GDM1 (cell line): ENCODE results near the gene KIF16B.
"Not testable (repeated sequence)": the region's sequence is repeated elsewhere in the genome, so short reads cannot be mapped to it uniquely, and the experiment has no call there.

Experiments used
- DNase-seq: peaks from one replicate; lab custom pipeline; 2025; lab: John Stamatoyannopoulos, UW

KIF16B gene

DNA sequence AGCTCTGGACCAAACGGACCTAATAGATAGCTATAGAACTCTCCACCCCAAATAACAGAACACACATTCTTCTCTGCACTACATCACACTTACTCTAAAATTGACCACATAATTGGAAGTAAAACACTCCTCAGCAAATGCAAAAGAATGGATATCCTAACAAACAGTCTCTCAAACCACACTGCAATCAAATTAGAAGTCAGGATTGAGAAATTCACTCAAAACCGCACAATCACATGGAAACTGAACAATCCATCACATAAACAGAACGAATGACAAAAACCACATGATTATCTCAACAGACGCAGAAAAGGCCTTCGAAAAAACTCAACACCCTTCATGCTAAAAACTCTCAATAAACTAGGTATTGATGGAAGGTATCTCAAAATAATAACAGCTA, 50.6 kb downstream of the KIF16B start:
- DNase-seq: not testable (repeated sequence)

DNA sequence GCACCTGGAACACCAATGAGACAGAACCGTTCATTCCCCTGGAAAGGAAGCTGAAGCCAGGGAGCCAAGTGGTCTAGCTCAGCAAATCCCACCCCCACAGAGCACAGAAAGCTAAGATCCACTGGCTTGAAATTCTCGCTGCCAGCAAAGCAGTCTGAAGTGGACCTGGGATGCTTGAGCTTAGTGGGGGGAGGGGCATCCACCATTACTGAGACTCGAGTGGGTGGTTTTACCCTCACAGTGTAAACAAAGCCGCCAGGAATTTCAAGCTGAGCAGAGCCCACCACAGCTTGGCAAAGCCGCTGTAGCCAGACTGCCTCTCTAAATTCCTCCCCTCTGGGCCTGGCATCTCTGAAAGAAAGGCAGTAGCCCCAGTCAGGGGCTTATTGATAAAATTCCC, 53.1 kb downstream of the KIF16B start:
- no peak for DNase-seq

DNA sequence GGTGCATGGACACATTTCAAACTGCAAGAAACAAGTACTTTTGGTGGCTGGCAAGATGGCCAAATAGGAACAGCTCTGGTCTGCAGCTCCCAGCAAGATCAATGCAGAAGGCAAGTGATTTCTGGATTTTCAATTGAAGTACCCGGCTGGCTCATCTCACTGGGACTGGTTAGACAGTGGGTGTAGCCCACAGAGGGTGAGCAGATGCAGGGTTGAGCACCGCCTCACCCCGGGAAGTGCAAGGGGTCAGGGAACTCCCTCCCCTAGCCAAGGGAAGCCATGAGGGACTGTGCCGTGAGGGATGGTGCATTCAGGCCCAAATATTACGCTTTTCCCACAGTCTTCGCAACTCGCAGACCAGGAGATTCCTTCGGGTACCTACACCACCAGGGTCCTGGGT, 53.6 kb downstream of the KIF16B start:
- DNase-seq: not testable (repeated sequence)

DNA sequence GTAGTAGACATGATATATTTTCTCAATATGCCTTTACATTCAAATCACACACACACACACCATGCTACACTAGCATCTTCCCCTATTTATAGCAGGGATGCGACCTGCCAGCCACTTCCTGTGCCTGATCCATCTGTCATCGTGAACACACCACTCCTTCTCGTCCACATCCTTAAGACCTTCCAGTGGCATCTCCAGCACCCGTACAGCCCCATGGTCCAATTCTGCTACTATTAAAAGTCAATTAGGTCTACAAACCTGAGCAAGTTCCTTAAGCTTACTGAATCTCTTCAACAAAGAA, 54.5 kb downstream of the KIF16B start:
- no peak for DNase-seq

DNA sequence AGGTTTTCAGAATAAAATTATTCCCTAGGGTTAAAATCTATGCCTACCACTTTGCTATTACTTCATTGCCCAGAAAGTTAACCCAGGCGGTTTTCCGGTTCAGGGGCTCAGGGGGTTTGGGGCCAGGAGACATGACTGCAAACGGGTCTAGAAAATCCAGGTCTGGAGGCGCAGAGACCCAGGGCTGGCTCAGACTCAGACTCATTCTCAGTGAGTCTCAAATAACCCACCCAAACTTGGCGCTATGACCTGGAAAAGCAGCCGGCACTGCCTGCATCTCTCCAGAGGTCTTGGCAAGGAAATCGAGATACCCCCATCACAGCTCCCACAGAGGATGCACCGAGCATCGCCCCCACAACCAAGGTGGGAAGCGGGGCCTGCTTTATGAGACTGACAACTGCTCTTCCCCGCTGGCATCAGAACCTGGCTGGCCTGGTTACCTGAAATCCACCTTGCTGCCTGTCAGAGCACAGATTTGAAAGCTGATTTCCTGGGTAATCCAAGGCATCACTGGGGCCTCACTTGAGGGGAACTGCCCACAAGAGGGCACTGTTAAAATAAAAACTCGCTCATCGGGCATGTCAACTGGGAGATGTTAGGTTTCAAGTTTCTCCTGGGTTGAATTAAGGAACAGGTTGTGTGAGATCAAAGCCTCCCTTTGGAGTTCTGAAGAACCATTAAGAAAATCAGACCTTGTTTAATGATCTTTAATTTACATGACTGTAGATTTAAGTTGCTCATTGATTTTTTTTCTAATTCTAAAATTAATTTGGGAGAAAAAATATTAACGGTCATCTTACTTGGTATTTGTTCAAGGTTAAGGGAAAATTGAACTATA, 55.1 kb downstream of the KIF16B start:
- no peak for DNase-seq

DNA sequence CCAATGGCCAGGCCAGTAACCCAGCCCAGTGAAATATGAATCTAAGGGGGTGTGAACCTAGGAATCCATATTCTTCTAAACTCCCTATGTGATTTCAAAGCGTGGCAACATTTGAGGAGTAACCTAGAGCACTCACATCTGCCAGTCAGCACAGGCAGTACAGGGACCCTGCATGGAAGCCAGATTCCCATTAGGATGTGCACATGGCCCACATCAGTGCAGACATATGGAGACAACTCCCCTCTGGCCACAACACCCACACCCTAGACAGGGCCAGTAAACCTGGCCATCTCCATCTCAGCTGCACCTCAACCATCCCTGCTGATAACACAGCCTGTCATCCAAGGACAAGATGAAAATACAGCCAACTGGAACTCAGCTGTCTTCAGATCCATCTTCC, 56.5 kb downstream of the KIF16B start:
- DNase-seq: no peak

DNA sequence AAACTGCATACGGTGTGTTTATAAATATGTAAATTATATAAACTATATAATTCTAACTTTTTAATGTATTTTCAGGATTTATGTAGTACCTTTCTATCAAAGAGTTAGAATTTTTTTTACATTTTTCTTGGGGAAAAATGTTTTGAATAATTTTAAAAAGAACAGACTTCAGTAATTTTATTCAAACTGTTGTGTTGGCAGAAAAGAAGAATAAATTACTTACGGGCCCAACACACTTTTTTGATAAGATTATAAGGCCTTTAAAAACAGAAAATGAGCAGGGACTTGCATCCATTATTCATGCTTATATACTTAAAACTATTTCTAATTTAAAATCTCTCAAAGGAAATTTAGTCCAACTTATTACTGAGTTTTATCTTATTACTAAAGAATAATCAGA, 58.2 kb downstream of the KIF16B start:
- no peak for DNase-seq

DNA sequence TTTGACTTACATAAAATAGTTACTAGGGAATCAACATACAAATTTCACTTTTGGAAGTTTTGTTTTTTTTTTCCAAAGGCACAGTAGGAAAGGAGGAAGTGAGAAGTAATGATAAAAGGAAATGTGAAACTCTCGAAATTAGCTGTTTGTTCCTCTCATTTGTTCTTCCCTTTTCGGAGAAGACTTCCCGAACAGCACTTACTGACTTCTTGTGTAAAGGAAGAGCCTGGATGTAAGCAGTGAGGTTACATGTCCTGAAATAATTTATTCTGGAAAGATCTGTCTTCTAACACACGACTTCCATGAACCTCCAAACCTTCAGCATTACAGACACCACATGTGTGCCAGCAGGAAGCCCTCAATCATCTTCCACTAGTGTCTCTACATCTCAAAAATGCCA, 59.1 kb downstream of the KIF16B start:
- no peak for DNase-seq

DNA sequence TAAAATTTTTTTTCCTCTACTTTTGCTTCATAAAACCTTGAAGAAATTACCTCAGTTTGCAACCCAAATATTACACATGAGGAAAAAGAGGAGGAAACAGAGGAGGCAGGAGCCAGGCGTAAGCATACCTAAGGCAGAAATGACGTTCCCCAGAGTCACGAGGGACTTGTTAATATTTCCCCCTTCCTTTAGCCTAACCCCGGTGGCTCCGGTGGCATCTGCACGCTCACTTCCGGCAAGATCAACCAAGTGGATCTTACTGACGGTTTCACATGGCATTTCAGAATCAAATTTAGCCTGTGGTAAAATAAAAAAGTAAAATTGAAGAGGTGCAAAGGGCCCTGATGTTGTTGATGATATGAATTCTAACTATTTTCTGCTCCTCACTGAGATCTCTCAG, 67.4 kb downstream of the KIF16B start:
- DNase-seq: no peak

DNA sequence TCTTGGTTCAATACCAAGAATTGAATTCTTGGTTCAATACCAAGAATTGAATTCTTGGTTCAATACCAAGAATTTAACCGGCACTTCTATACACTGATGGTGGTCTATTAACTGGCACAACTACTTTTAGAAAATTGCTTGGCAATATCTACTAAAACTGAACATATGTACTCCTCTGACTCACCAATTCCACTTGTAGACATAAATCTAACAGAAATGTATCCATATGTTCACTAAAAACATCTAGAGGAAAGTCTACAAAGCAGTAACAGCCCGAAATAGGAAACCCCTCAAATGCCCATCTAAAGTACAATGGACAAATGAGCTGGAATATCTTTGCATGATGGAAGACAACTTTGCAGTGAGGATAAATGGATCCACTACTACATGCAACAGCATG, 71.9 kb downstream of the KIF16B start:
- DNase-seq: no peak

DNA sequence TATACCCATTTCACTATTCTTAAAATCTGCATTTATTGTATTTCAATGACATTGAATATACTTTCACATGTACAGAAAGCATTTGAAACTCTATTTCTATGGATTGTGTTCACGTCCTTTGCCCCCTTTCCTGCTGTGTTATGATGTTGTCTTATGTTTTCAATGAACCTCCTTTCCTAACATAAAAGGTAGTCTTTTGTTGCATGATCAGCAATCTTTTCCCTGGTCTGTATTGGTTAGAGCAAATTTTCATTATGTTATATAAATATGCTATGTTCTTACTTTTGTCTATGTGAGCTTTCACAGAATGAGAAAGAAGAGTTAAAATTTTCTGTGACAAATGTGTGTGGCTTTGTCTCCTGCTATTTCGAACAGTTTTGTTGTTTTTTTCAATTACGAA, 73.1 kb downstream of the KIF16B start:
- no peak for DNase-seq

DNA sequence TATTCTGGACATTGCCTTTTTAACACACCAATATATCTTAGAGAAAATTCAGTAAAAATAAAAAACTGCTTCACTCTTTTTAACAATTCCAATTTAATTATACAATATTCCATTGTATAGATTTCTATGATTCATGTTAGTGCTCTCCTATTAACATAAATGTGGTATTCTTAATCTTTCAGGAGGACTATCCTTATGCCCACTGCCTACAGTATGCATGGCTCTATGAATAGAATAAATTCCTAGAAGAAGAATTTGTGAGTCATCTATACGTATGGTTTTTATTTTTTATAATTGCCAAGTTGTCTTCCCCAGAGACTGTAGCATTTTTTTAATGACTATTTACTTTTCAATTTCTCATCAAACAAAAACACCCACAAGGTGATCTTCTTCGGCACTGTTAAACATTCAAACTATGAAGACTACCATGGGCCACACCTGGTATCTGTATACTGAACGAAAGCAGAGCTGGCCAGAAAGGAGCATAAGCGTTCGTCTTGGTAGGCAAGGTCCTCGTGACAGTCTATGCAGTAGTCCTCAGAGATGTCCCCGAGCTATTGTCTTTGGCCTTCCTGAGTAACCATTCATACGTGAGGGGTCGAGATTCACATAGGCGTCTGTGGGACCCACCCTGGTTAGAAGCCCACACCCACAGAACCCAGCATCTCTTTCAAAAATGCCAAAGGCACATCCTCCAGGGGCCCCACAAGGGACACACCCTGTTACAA, 74.6 kb downstream of the KIF16B start:
- DNase-seq: no peak

DNA sequence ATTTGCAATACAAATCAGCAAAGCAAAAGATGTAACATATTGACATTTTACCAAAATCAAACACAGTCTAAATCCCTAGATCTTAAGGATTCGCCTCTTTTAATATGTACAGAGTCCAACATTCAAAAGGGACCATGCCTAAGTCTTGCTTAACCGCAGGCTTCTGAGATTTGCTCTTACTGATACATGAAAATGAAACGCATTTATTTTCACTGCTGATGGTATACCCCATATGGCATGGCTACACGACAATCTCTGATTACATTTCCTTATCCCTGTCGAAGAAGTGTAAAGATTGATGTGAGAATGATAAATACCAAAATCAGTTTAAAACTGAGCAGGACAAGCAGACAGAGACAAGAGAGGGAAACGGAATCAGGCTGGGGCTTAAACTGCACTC, 75.4 kb downstream of the KIF16B start:
- no peak for DNase-seq

DNA sequence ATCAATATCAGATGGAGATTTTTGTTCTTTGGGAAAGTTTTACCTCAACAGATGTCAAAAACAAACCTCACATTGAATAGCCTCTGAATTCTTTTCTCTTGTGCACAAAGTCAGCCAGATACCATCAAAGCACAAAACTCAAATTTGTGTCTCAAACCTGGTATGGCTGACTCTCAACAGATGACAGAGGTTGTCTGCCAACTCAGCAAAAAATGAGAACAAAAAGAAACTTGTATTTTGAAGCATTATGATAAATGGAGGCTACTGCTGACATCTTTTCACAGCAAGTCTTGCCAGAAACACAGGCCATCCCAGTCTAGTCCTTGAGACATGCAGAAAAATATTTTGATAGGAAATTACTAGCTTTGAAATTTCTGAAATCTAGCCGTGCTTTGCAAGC, 79.8 kb downstream of the KIF16B start:
- DNase-seq: no peak

DNA sequence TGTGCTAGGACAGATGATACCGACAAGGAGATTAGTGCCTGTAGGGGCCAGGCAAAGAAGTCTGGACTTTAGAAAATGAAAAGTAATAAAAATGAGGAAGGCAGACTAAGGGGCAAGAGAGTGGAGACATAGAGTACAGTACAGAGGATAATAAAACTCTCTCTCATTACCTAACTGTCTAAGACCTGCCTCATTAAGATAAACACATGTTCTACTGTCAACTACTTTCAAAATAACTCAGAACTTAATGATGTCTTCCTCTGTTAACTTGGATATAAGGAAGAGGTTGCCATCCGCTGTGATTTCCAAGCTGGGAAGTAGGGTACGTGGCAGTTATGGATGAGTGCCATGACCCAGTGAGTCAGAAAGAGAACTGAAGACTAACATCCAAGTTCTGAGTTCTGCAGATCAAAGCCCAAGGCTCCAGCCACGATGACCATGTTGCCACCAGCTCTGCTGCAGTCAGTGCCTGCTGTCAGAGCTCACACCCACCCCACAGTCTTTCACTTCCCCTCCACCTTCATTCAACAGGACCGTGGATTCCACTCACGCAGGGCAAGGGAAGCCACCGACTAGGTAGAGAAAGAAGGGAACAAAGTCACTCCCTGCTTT, 81.8 kb downstream of the KIF16B start:
- DNase-seq: no peak

DNA sequence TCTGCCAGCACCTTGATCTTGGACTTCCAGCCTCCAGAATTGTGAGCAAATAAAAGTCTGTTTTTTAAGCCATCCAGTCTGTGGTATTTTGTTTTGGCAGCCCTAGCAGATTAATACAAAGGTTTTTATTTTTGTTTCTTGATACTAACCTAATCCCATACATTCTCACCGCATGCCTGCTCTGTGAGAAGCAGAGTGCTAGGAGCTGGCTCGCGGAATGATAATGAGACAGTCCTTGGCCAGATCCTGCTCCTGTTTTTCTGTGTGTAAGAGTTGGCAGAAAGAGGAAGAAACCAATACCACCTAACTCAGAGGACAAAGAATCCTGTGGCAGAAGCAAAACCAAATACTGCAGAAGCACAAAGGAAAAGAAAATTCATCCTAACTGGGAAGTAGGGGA, 82.6 kb downstream of the KIF16B start:
- no peak for DNase-seq

DNA sequence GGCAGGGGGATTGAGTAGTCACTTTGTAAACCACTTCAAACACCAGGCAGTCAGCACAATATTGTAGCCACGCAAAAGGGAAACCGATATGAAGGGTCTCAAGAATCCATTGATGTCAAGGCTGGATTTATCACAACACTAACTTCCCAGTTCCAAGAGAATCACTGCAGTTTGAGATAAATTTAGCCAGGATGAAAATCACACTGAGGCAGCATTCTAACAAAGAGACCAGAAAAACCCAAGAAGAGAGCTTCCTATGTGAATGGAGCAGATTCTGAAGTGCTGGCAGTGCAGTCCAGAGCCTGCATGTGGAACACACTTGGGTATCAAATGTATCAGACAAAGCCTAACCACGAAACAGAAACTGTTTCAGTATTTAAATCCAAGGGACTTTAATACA, 84.6 kb downstream of the KIF16B start:
- no peak for DNase-seq

DNA sequence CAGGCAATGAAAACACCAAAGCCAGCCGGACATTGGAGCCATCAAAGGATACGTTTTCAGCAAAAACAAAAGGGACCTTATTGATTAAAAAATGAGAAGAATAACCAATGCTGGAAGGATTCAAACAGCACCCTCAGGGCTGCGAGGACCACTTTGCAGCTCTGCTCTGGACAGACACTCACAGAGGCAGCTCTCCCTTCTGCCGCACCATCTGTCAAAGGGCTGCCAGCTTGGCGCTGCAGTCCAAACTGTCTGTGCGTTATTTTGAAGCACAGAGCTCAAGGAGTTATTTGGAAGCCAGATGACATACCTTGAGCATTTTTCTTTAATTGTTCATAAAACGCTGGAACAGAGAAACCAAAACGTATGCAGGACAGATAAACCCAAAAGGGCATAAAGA, 85.2 kb downstream of the KIF16B start:
- no peak for DNase-seq

DNA sequence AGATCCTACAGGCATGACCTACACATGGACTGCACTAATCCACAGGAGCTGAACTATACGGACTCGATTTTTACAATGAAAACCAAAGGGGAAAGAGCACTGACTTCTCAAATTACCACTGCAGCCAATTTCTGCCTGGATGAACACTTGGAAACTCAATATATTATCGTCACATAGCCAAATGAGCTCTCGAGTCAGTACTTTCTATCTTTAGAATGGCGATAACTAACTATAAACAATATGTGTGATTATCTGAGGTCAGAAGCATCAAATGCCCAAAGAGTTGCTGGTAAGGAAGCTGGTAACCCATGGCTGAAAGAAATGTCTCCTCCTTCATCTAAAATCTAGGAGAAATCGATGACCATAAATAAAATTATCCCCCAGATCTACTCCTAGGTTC, 86.7 kb downstream of the KIF16B start:
- DNase-seq: no peak

DNA sequence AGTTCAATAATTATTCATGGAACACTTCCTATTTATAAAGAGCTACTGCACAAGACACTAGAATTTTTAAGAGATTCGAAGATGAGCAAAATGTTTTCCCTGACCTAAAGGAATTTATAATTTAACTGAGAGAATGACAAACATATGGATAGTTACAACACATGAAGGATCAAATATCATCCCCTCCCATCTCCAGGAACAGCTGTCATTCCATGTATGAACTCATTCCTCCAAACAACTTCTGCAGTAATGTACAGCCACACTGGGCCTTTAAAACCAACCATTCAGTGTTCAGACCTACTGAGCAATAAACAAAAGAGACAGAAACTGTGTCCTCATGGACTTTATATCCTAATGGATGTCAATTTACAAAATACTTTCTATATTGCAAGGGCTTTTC, 87.8 kb downstream of the KIF16B start:
- DNase-seq: no peak

DNA sequence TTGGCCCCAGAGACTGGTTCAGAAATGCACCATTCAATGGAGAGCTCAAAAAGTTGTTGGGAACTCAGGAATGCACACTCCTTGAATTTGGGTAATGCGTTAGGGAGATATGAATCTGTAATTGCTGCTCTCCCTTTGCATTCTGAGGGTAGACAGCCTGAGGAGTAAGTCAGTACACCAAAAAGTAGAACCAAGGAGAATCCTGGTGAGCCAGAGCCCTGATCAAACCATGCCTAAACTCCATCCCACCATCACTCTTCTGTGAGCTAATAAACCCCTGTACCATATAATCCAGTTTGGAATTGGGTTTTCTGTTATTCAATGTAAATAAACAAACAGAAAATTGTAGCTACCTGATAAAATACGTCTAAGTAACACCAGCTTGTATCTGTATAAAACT, 90.2 kb downstream of the KIF16B start:
- DNase-seq: no peak

DNA sequence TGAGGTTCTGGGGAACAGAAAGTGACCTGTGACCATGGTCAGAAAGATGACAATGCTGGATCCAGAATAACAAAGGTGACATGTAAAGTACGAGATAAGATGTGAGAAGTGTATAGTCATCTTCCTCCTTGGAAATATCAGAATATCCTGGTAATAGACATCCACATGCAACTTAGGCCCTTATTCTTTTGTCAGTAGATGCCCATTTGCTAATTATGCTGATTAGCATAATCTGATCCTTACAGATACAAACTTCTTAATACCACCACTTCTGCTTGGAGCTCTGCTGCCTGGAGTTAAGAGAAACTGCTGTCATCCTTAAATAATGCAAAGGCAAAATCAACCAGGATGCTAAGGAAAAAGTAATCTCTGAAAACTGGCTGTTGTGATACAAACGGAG, 91.3 kb downstream of the KIF16B start:
- DNase-seq: no peak

DNA sequence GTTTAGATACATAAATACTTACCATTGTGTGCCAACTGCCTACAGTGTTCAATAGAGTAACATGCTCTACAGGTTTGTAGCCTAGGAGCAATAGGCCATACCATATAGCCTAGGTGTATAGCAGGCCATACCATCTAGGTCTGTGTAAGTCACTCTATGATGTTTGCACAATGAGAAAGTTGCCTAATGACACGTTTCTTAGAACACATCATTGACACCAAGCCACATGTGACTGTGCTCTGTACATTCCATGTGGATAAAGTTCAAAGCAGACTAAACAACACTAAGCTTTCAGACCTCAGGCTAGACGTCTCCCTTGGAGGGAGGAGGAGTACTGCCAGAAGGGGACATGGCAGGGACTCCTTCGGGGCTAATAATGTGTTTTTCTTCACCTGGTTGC, 93.6 kb downstream of the KIF16B start:
- no peak for DNase-seq

DNA sequence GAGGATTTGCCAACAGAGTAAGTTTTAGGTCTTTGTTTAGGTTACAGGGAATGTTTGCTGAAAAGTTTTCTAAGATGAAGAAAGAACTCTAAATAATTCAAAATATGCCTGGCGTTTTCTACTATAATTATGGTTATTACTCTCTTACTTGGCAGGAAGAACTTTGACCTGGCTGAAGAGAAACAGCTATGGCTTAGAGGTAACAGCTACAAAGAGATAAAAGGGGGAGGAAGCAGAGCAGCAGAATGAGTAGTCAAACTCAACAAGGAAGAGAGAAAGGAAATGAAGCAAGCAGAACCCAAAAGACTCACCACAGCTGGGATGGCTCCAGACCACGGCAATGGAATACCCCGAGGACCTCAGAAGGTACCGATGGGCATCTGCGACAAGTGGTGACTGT, 95.6 kb downstream of the KIF16B start:
- DNase-seq: no peak
